Measurements from ENCODE around the gene EHD2.

DNA sequence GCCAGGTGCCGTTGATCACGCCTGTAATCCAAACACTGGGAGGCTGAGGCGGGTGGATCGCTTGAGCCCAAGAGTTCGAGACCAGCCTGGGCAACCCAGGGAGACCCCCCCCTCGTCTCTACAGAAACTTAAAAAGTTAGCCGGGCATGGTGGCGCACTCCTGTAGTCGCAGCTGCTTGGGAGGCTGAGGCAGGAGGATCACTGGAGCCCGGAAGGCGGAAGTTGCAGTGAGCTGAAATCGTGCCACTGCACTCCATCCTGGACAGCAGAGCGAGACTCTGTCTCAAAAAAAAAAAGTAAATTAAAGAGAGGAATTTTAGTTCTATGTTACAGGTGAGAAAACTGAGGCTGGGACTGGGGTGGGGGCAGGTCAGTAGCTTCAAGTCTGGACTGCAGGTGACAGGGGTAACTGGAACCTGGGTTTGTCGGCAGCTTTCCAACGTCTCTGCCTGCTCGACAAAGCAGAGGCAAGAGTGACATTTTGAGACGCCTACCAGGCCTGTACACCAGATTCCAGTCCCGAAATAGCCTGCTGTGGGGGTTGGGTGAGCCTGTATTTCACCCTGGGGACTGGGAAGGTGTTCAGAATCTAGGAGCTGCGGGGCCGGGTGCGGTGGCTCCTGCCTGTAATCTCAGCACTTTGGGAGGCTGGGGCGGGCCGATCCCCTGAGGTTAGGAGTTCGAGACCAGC, 66.4 kb downstream of the EHD2 start:
- TF ChIP-seq, protein P1, sequence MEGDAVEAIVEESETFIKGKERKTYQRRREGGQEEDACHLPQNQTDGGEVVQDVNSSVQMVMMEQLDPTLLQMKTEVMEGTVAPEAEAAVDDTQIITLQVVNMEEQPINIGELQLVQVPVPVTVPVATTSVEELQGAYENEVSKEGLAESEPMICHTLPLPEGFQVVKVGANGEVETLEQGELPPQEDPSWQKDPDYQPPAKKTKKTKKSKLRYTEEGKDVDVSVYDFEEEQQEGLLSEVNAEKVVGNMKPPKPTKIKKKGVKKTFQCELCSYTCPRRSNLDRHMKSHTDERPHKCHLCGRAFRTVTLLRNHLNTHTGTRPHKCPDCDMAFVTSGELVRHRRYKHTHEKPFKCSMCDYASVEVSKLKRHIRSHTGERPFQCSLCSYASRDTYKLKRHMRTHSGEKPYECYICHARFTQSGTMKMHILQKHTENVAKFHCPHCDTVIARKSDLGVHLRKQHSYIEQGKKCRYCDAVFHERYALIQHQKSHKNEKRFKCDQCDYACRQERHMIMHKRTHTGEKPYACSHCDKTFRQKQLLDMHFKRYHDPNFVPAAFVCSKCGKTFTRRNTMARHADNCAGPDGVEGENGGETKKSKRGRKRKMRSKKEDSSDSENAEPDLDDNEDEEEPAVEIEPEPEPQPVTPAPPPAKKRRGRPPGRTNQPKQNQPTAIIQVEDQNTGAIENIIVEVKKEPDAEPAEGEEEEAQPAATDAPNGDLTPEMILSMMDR (IDR thresholded peaks at IDR 0.05; ENCODE audit: insufficient read depth, low read length), result no peak
- TF ChIP-seq, protein P2, sequence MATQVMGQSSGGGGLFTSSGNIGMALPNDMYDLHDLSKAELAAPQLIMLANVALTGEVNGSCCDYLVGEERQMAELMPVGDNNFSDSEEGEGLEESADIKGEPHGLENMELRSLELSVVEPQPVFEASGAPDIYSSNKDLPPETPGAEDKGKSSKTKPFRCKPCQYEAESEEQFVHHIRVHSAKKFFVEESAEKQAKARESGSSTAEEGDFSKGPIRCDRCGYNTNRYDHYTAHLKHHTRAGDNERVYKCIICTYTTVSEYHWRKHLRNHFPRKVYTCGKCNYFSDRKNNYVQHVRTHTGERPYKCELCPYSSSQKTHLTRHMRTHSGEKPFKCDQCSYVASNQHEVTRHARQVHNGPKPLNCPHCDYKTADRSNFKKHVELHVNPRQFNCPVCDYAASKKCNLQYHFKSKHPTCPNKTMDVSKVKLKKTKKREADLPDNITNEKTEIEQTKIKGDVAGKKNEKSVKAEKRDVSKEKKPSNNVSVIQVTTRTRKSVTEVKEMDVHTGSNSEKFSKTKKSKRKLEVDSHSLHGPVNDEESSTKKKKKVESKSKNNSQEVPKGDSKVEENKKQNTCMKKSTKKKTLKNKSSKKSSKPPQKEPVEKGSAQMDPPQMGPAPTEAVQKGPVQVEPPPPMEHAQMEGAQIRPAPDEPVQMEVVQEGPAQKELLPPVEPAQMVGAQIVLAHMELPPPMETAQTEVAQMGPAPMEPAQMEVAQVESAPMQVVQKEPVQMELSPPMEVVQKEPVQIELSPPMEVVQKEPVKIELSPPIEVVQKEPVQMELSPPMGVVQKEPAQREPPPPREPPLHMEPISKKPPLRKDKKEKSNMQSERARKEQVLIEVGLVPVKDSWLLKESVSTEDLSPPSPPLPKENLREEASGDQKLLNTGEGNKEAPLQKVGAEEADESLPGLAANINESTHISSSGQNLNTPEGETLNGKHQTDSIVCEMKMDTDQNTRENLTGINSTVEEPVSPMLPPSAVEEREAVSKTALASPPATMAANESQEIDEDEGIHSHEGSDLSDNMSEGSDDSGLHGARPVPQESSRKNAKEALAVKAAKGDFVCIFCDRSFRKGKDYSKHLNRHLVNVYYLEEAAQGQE (IDR thresholded peaks at IDR 0.05; ENCODE audit: insufficient replicate concordance, low read depth), result no peak
- no peak for TF ChIP-seq GABPA (IDR thresholded peaks at IDR 0.05; ENCODE audit: low read depth)
- TF ChIP-seq POLR2AphosphoS5 (IDR thresholded peaks at IDR 0.05; ENCODE audit: low read depth), result no peak

Measured in HL-60 (cell line).